OCI-M2 (cell line): Measurements from ENCODE around the gene CCR2.
"Not testable (repeated sequence)": the region's sequence is repeated elsewhere in the genome, so short reads cannot be mapped to it uniquely, and the experiment has no call there.

Source experiments
- DNase-seq: peaks from one replicate; lab custom pipeline; 2025; ENCODE audit not compliant: unreplicated experiment; lab: John Stamatoyannopoulos, UW

Gene CCR2

DNA sequence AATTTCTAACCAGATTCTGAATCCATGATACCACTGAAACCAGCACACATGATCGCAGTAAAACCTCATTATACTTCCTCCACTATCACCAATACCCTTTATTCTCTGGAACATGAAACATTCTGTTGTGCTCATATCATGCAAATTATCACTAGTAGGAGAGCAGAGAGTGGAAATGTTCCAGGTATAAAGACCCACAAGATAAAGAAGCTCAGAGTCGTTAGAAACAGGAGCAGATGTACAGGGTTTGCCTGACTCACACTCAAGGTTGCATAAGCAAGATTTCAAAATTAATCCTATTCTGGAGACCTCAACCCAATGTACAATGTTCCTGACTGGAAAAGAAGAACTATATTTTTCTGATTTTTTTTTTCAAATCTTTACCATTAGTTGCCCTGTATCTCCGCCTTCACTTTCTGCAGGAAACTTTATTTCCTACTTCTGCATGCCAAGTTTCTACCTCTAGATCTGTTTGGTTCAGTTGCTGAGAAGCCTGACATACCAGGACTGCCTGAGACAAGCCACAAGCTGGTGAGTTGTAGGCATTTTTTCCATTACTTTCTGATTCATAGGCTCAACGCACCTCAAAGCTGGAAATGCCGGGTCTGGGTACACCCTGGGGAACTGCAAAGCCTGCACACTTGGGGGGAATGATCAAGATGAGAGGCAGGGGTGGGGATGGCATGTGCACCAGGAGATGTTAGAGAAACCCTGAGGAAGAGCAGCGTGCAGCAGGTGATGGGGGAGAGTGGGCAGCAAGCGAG is at the start of gene CCR2:
TSS of gene CCR2 (plus strand) at position 465 of the 764 bp plus-strand sequence. CDS start 3,417 bp downstream, outside the sequence.
- no peak for DNase-seq

DNA sequence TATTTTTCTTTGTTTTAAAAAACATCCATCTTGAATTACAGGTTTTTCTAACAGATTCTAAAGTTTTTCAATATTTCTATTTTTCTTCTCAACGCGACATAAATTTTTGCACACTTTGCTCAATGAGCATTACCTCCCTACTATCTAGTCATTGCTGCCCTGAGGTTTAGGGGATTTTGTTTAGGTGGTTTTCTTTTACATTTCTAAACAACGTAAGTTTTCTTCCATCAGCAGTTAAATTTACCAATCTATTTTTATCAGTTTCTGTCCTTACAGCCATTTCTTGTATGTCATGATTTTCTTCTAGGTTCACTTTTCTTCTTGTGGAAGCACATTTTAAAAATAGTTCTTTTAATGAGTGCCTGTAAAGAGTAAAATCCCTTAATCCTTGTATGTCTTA is 49.2 kb upstream of the CCR2 start:
- no peak for DNase-seq

DNA sequence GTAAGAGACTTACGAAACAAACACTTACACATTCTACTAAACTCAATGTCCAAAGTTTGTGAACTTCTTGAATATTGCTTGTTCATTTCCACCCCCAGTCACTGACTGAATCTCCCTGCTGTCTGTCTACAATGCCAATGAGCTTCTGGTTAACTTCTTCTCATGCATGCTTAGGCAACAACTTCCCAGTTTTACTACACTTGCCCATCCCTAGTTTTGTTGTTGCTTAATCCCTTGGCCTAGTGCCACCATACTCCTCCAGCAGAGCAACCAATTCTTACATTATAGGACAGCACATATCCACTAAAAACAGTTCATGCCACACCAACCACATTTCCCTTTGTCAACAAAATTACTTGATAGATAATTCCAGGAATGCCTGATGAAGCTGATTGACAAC is 40.9 kb upstream of the CCR2 start:
- no peak for DNase-seq

- DNase-seq, result no peak
Measured at GRCh38 chr3:46314517-46314916, 39.4 kb upstream of the CCR2 start.

DNA sequence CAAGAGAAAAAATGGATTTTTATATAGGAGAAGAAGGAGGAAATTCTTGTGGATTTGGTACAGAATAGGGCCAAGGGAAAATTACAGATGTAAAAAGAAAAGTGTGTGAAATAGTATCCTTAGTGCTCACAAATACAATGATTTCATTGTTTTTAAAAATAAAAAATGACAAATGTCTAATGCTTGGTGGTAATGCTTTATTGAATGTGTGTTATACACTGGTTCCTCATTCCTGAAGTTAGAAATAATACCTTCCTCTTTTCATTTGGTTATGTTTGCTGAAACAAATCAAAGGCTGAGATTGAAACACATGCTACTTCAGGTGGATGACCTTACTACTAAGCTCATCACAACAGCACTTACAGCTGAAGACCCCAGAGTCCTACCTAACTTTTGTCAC is 37.7 kb upstream of the CCR2 start:
- DNase-seq, result no peak

DNA sequence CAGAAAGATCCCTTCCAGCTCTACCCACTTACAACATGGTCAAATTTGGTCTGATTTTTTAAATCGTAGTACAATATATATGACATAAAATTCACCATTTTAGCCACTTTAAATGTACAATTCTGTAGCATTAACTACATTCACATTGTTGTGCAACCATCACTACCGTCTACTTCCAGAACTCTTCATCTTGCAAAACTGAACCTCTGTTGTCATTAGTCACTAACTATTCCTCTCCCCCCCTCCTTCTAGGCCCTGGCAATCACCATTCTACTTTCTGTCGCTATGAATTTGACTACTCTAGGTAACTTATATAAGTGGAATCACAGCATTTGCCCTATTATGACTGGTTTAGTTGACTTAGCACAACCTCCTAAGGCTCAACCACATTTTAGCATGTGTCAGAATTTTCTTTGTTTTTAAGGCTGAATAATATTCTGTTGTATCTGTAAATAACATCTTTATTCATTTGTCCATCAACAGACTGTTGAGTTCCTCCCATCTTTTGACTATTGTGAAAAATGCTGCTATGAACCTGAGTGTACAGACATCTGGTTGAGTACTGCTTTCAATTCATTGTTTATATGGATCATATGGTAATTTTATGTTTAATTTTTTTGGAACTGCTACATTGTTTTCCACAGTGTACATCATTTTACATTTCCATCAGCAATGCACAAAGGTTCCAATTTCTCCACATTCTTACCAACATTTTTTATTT is 35.5 kb upstream of the CCR2 start:
- no peak for DNase-seq

GRCh38 chr3:46321461-46322104 is 32.3 kb upstream of the CCR2 start:
- DNase-seq, result no peak

DNA sequence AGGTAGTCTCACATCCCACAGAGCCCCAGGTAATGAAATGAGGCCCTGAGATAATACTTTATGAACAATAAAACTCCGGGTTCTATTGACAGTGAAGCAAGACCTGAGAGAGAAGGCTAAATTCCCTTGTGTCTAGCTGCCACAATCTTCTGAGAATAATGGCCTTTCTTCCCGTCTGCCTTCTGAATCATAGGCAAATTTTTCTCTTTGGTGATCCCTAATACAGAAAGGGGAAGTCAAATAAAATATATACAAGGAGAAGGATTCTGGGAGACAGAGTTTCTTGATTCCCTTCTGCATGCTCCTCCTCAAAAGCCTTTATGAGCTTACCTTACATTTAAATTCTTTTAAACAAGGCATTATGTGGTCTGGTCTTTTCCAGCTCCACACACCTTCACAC is 29.9 kb upstream of the CCR2 start:
- DNase-seq, result no peak

DNA sequence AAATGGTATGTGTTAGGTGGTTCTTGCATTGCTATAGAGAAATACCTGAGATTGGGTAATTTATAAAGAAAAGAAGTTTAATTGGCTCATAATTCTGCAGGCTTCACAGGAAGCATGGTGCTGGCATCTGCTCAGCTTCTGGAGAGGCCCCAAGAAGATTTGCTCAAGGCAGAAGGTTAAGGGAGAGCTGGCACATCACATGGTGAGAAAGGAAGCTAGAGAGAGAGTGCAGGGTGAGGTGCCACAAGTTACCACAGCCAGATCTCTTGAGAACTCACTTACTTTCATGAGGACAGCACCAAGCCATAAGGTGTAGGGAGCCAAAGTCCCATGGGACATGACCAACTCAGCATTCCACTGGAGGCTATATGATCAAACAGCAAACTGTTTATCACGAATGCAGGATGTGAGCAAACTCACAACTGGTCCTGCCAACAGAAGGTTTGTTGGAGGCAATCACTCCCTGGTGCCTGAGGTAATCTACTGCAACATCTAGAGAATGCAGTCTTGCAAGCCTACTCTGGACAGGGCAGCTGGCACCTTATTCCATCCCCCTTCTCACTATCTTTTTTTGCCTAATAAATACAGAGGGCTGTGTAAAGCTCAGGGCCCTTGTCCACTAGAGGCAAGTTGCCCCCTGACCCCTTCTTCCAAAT is 28.1 kb upstream of the CCR2 start:
- no peak for DNase-seq

GRCh38 chr3:46330676-46331075 is 23.2 kb upstream of the CCR2 start:
- not testable (repeated sequence) for DNase-seq

DNA sequence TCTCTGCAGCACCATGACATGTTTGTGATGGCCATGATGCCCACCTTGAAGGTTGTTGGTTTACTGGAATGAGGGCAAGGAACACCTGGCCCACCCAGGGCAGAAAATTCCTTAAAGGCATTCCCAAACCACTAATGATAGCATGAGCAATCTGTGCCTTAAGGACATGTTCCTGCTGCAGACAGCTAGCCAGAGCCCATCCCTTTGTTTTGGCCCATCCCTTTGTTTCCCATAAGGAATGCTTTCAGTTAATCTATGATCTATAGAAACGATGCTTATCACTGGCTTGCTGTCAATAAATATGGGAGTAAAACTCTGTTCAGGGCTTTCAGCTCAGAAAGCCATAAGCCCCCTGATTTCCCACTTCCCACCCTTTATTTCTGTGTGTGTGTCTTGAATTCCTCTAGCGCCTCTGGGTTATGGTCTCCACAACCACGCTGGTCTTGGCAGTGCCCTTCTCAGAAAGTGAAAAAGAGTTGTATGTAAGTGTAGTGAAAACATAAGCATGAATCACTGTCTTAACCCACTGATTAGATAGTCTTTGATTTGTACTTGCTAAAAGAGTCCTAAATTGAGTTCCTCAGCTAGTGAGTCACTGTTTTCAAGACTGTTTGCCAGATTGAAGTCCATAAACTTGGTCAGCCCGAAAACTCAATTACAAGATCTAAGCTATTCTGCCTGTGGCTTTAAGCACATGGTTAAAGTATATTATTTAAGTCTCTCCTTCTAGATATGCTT is 19.0 kb upstream of the CCR2 start:
- DNase-seq, result no peak

DNA sequence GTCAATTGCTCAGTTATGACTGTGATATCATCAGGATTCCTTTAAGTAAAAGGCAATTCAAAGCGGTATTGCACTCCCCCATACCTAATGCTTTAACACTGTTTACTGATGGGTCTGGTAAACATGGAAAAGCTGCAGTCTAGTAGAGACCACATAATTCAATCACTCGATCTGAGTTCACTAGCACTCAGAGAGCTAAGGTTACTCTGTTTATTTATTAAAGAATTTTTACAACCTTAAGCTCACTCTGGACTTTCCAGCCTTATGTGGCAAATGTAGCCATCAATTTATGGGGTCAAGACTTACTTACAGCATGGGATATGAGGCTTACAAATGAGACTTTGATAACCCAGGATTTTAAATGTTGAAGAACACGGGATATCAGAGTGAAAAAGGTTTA is 18.4 kb upstream of the CCR2 start:
- no peak for DNase-seq

DNA sequence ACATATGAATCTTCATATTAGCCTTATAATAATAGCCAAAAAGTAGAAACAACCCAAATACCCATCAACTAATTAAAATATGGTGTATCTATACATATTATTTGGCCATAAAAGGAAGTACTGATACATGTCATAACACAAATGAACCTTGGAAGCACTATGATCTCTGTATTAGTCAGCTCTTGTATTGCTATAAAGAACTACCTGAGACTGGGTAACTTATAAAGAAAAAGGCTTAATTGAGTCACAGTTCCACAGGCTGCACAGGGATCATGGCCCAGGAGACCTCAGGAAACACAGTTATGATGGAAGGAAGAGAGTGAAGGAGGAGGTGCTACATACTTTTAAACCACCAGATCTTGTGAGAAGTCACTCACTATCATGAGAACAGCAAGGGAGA is 16.0 kb upstream of the CCR2 start:
- DNase-seq, result no peak

- no peak for DNase-seq
Measured at GRCh38 chr3:46338840-46339239, 15.1 kb upstream of the CCR2 start.

- no peak for DNase-seq
Measured at GRCh38 chr3:46344476-46344875, 9.4 kb upstream of the CCR2 start.

- no peak for DNase-seq
Measured at GRCh38 chr3:46348823-46349482, 5.0 kb upstream of the CCR2 start.

DNA sequence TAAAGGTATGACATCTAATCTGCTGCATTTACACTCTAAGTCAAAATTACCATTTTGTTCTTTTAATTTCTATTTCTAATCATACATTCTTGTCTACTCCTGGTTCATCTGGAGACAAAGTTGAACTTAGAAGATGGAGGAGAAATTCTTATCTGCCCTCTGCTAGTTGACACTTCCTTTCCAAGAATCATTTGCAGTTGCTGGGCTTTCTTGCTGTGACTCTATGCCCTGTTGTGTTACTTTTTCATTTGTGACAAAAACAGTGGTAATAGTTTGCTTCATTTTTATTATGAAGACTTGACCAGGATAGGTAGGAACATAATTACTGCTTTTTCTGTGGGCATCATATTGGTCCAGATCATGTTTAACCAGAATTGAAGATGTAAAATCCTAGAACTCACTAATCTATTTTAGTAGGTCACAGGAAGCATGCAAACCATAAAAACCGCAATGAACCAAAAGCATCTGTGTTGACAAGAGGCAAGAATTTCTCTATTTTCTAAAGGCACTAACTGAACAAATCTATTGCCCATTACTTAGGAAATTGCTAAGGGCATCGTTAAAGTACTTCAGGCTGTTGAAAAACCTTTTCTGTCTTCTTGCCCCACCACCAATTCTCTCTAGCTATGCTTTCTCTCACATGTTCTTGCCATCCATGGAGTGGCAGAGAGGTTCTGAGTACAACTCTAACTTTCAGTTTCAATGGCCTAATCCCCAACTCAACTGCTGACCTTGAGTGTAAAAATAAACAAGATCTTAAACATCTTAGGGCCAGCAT is 4.2 kb upstream of the CCR2 start:
- DNase-seq, result no peak

DNA sequence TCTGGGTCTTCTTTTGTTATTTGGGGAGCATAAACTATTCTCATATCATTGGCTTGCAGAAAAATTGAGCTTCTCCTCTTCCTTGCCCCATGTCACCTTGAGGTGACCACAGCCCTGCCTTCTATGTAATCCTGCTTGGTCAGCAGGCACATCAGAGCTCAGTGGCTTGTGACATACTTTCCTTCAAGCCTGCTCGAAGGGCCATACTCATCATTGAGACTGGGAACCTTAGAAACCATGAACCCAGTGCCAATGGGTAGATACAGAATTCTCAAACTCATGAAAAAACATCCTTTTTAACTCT is 3.7 kb upstream of the CCR2 start:
- no peak for DNase-seq

DNA sequence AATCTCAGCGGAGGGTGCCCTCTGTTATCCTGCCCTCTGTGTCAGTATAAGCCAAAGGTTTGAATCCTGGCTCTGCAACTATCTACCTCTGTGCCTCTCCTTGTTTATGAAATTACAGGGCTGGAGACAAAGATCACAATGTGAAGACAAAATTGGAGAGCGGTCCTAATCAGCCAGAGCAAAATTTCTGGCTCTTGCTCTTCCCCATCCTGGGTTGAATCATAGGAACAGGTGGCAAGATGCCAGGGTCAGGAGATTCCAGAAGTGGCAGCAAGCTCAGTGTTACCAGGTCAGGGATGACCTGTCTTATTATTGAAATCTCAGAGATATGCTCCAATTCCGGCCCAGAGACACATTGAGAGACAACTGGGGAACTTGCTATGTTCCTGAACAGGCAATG is 2.3 kb upstream of the CCR2 start:
- DNase-seq, result no peak

DNA sequence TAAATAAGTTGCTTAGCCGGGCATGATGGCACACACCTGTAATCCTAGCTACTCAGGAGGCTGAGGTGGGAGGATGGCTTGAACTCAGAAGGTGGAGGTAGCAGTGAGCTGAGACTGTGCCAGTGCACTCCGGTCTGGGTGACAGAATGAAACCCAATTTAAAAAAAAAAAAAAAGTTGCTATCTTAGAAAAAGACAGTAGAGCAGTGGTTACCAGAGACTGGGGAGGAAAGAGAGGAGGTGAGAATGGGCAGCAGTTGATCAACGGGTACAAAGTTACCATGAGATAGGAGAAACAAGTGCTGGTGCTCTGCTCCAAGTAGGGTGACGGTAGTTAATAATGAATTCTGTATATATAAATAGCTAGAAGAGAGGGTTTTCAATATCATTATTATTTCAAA is 821 bp upstream of the CCR2 start:
- no peak for DNase-seq
